ENCODE results near the gene ARHGDIA.

ARHGDIA gene

GRCh38 chr17:81914103-81914850 lies 43.1 kb upstream of the ARHGDIA start:
- TF ChIP-seq, protein P1, sequence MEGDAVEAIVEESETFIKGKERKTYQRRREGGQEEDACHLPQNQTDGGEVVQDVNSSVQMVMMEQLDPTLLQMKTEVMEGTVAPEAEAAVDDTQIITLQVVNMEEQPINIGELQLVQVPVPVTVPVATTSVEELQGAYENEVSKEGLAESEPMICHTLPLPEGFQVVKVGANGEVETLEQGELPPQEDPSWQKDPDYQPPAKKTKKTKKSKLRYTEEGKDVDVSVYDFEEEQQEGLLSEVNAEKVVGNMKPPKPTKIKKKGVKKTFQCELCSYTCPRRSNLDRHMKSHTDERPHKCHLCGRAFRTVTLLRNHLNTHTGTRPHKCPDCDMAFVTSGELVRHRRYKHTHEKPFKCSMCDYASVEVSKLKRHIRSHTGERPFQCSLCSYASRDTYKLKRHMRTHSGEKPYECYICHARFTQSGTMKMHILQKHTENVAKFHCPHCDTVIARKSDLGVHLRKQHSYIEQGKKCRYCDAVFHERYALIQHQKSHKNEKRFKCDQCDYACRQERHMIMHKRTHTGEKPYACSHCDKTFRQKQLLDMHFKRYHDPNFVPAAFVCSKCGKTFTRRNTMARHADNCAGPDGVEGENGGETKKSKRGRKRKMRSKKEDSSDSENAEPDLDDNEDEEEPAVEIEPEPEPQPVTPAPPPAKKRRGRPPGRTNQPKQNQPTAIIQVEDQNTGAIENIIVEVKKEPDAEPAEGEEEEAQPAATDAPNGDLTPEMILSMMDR (IDR thresholded peaks at IDR 0.05; ENCODE audit: low read depth, low read length): no peak
- no peak overlapping the region for H3K4me3 ChIP-seq (ENCODE audit: low read depth, low read length)
- in situ Hi-C loops (cut with HindIII; ENCODE audit: low sequenced_read_pairs): no loop called here
- no peak for DNase-seq (ENCODE audit: low read depth, low spot score)

DNA sequence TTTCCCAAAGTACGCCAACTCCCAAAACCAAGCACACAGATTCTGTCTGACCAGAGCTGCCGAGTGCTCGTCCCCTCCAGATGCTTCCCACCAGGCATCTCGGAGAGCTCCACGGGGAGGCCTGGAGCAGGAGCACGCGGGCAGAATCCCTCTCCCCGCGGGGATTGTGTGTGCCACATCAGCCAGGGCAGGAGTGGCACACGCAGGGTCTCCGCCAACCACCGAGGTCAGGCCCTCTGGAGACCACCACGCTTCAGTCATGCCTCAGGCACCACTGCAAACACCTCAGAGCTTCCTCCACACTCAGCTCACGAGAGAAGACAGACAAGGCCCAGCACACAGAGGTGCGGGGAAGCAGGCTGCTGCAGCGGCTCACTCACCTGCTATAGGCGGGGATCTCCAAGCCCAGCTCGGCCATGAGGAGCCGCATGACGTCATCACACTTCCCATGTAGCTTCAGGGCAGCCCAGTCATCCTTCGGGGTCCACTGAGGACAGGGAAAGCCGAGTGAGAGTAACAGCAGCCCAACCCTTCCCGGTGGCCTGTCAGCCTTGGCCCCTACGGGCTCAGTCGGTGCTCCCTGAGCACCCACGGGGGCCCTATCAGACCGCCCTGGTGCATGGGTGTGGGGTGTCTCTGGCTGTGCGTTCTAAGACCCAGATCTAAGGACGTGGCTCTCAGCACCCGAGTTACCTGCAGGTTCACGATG lies 42.4 kb upstream of the ARHGDIA start:
- in situ Hi-C loops (cut with HindIII; ENCODE audit: low sequenced_read_pairs): no loop called here

DNA sequence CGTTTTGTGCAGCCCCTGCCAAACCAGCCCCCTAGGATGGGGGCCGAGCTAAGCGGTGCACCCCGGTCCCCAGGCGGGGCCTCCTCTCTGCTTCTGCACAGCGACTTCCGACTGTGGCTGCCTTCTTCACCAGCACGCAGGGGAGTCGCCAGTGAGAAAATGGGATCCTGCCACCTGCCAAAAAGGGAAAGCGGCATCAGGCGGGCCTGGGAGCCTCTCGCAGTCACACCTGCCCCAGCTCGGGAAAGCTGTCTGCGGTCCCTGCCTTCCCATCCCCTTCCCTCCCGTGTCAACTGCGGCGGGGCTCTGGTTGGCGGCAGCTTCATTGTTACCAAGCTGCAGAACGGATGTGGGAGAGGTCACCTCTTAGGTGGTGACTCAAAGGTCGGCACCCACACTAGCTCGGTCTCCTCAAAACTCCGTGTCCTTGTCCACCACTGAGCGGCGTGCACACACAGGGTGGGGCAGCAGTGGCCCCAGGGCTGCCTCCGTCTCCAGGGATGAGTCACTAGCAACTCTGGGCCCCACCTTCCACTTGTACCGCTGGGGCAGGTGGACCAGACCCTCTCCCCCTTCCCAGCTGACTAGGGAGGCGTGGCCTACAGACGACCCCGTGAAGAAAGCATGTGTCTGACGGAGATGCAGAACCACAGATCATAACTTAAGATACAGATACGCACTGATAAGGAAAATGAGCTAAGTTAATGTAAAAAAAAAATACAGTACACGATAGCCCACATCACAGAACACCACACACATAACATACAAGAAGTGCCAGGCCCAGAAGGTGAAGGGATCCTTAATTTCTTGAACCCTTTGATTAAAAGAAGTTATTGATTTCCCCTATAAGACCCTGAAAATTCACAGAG lies 41.5 kb upstream of the ARHGDIA start:
- H3K4me3 ChIP-seq (ENCODE audit: low read depth, low read length): no peak overlapping the region
- in situ Hi-C loops (cut with HindIII; ENCODE audit: low sequenced_read_pairs): no loop called here
- TF ChIP-seq, protein P1 (IDR thresholded peaks at IDR 0.05; ENCODE audit: low read depth, low read length): no peak
- no peak for DNase-seq (ENCODE audit: low read depth, low spot score)

More for the DNA sequence above, 42.4 kb upstream of the ARHGDIA start:
- DNase-seq (ENCODE audit: low read depth, low spot score): no peak
- H3K4me3 ChIP-seq (ENCODE audit: low read depth, low read length): no peak overlapping the region
- TF ChIP-seq, protein P1 (IDR thresholded peaks at IDR 0.05; ENCODE audit: low read depth, low read length): no peak

DNA sequence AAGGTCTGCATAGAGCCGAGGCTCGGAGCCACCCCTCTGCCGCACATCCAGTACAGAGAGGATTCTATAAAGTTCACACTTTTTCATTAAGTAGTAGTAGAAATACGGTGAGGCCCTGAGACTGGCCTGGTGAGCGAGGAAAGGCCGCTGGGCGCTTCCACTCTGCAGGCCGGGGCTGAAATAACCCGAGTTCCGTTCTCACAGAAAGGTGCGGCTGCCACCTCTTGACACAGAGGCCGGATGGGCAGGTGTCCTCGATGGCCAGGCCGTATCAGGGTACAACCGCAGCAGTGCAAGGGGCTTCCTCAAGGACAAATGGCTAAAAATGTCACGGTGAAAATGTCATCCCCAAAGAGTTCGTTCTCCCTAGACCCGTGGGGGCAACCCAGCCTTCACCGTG lies 40.8 kb upstream of the ARHGDIA start:
- TF ChIP-seq, protein P1 (IDR thresholded peaks at IDR 0.05; ENCODE audit: low read depth, low read length): no peak
- DNase-seq (ENCODE audit: low read depth, low spot score): no peak
- in situ Hi-C loops (cut with HindIII; ENCODE audit: low sequenced_read_pairs): no loop called here
- no peak overlapping the region for H3K4me3 ChIP-seq (ENCODE audit: low read depth, low read length)

DNA sequence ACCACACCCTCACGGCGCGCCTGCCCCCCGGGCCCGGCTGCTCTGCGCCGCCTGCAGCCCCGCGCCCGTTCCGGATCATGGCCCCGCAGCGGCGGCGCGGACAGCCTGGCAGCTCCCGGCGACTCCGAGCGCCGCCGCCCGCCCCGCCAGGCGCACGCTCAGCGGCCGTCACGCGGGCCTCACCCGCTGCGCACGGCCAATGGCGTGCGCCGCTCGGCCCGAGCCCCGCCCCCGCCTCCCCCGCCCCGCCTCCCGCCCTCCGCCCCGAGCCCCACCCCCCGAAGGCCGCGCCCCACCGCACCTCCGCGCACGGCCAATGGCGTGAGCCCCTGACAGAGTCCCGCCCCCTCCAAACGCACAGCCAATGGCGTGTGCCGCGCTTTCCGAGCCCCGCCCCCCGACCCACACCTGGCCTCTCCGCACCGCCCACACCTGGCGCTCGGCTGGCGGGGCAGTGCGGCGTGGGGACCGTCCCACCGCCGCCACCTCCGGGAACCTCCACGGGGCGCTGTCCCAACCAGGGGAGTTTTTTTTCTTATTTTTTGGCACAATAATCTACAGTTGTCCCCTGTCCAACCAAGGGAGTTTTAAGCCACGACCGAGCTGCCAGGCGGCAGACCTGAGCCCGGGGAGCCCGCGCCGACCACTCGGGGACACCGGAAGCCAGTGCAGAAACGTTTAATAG lies 40.3 kb upstream of the ARHGDIA start, which contains the start of gene PCYT2:
PCYT2 (minus strand) TSS at position 123 of the 685 bp plus-strand sequence; CDS start at position 79, 44 bp downstream.
- in situ Hi-C loops (cut with HindIII; ENCODE audit: low sequenced_read_pairs): no loop called here
- peak within 1 kb of the TSS; percentile 65 for H3K4me3 ChIP-seq (ENCODE audit: low read depth, low read length)
- DNase-seq (ENCODE audit: low read depth, low spot score): peak; percentile 82
- TF ChIP-seq, protein P1 (IDR thresholded peaks at IDR 0.05; ENCODE audit: low read depth, low read length): no peak

All from astrocyte of the spinal cord (primary cell).